Panc1 (cell line): ENCODE data around the gene OR10P1.

Source experiments
- POLR2AphosphoS5 ChIP-seq: IDR thresholded peaks from 2 replicates; pipeline ENCODE4 v1.6.1; 2012; ENCODE audit warnings: mild to moderate bottlenecking, low read depth, low read length, moderate library complexity
- SIN3A ChIP-seq: IDR thresholded peaks from 2 replicates; pipeline ENCODE4 v1.6.1; 2012; ENCODE audit warnings: low read depth, mild to moderate bottlenecking, low read length, moderate library complexity, borderline replicate concordance; ENCODE audit not compliant: insufficient read depth
- TCF7L2 ChIP-seq: IDR thresholded peaks from 2 replicates; pipeline ENCODE4 v1.6.1; 2011; ENCODE audit warnings: mild to moderate bottlenecking, low read depth, low read length, inconsistent platforms
- TF ChIP-seq, protein P1 (sequence below), 2 experiments: IDR thresholded peaks; 2 replicates each; pipeline ENCODE4 v1.6.1; 2011 to 2012; ENCODE audit warnings: low read depth in 2 of 2, control low read depth in 1 of 2, low read length in 1 of 2, mild to moderate bottlenecking in 1 of 2, moderate library complexity in 1 of 2; ENCODE audit not compliant: insufficient read depth in 1 of 2
- TF ChIP-seq, protein P2 (sequence below): fragments of 450-650 bp; IDR thresholded peaks from 2 replicates; pipeline ENCODE4 v1.5.1; 2017; ENCODE audit warnings: mild to moderate bottlenecking

DNA sequence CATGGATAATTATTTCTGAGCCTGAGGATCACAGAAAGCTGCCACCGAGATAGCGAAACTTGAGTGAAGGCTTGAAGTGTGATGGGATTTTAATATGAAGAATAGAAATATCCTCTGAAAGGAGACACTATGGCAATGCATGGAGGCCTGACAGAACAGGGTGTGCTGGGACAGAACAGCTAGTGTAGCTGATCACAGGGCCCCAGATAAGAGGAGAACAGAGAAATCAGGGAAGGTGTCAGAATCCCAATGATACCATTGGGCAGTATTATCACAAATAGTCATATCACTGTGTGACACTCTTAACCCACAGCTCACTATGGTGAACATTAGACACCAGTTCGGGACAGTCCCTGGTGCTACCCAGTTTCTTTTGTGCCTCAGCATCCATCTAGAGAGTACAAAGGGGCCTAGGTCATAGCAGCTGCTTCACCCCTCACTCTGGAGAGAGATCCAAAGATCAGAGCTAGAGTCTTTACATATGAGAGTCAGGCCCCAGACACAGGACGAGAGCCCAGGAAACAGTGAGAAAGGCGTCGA is 506 bp upstream of the OR10P1 start:
- TF ChIP-seq, protein P1, sequence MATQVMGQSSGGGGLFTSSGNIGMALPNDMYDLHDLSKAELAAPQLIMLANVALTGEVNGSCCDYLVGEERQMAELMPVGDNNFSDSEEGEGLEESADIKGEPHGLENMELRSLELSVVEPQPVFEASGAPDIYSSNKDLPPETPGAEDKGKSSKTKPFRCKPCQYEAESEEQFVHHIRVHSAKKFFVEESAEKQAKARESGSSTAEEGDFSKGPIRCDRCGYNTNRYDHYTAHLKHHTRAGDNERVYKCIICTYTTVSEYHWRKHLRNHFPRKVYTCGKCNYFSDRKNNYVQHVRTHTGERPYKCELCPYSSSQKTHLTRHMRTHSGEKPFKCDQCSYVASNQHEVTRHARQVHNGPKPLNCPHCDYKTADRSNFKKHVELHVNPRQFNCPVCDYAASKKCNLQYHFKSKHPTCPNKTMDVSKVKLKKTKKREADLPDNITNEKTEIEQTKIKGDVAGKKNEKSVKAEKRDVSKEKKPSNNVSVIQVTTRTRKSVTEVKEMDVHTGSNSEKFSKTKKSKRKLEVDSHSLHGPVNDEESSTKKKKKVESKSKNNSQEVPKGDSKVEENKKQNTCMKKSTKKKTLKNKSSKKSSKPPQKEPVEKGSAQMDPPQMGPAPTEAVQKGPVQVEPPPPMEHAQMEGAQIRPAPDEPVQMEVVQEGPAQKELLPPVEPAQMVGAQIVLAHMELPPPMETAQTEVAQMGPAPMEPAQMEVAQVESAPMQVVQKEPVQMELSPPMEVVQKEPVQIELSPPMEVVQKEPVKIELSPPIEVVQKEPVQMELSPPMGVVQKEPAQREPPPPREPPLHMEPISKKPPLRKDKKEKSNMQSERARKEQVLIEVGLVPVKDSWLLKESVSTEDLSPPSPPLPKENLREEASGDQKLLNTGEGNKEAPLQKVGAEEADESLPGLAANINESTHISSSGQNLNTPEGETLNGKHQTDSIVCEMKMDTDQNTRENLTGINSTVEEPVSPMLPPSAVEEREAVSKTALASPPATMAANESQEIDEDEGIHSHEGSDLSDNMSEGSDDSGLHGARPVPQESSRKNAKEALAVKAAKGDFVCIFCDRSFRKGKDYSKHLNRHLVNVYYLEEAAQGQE (IDR thresholded peaks at IDR 0.05; ENCODE audit: insufficient read depth in 1 of 2, low read depth in 2 of 2, low read length in 1 of 2), result no peak
- TF ChIP-seq, protein P2, sequence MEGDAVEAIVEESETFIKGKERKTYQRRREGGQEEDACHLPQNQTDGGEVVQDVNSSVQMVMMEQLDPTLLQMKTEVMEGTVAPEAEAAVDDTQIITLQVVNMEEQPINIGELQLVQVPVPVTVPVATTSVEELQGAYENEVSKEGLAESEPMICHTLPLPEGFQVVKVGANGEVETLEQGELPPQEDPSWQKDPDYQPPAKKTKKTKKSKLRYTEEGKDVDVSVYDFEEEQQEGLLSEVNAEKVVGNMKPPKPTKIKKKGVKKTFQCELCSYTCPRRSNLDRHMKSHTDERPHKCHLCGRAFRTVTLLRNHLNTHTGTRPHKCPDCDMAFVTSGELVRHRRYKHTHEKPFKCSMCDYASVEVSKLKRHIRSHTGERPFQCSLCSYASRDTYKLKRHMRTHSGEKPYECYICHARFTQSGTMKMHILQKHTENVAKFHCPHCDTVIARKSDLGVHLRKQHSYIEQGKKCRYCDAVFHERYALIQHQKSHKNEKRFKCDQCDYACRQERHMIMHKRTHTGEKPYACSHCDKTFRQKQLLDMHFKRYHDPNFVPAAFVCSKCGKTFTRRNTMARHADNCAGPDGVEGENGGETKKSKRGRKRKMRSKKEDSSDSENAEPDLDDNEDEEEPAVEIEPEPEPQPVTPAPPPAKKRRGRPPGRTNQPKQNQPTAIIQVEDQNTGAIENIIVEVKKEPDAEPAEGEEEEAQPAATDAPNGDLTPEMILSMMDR, result no peak
- TF ChIP-seq SIN3A, result no peak
- no peak for TF ChIP-seq POLR2AphosphoS5
- no peak for TF ChIP-seq TCF7L2
